GM12878 (cell line): ENCODE results near the gene SMPD3. TPM values are rescaled to one million over a fixed set of nuclear protein-coding genes. Genes with fewer than 3 reads are reported as not detected.

Experiments used
- ATAC-seq: fragments of 200-7000 bp; cut with Tn5 transposase; 3 replicates; pipeline ENCODE4 v1.9.1; 2020; ENCODE audit warnings: mild to moderate bottlenecking, moderate library complexity
- BruUV-seq: library from RNA; stranded (reverse); fragments of 400-500 nt; replicated peaks from 2 replicates; lab custom pipeline; 2021; lab: Mats Ljungman, UMichigan
- CTCF ChIA-PET: fragments of 300-600 bp; sonication (Branson Sonifier 250); formaldehyde crosslinking; extraction: SDS; loops from one replicate; lab custom pipeline; 2021; ENCODE audit warnings: inconsistent platforms; lab: Yijun Ruan, JAX
- POLR2A ChIA-PET: fragments of 350-600 bp; formaldehyde crosslinking; extraction: SDS; loops from one replicate; lab custom pipeline; 2021; ENCODE audit warnings: inconsistent platforms; lab: Charles Lee
- RAD21 ChIA-PET: fragments of 300-600 bp; sonication (Branson Sonifier 250); formaldehyde crosslinking; loops from one replicate; lab custom pipeline; 2023; ENCODE audit warnings: antibody characterized with exemption; ENCODE audit not compliant: unreplicated experiment; lab: Charles Lee
- SMC1A ChIA-PET: fragments of 300-600 bp; sonication (Branson Sonifier 250); formaldehyde crosslinking; loops from one replicate; lab custom pipeline; 2023; ENCODE audit not compliant: unreplicated experiment, uncharacterized antibody; lab: Charles Lee
- DNase-seq: peaks from one replicate; pipeline ENCODE4 v3.0.0-alpha.2; 2011; ENCODE audit warnings: low read depth, low spot score
- FAIRE-seq: peaks from 3 replicates; lab custom pipeline; 2011; peaks lifted over from hg19 to GRCh38; lab: Jason Lieb, UNC
- H2AFZ ChIP-seq: 2 replicates; pipeline ENCODE4 v1.6.0; 2011; ENCODE audit warnings: low read depth, low read length, control low read depth; ENCODE audit not compliant: control insufficient read depth
- H3K27ac ChIP-seq: 2 replicates; pipeline ENCODE4 v1.5.1; 2011; ENCODE audit warnings: control low read depth; ENCODE audit not compliant: control insufficient read depth, insufficient read depth
- H3K27me3 ChIP-seq, 2 experiments: replicated peaks in 1 of 2; 2 replicates each; pipeline versions ENCODE4 v1.6.0 to v1.6.1; 2011; ENCODE audit warnings: low read length in 1 of 2; ENCODE audit not compliant: control insufficient read depth in 2 of 2, insufficient read depth in 2 of 2
- H3K36me3 ChIP-seq, 2 experiments: 2 replicates each; pipeline ENCODE4 v1.5.1; 2011; ENCODE audit warnings: low read length in 1 of 2; ENCODE audit not compliant: control insufficient read depth in 2 of 2, insufficient read depth in 2 of 2
- H3K4me1 ChIP-seq: 2 replicates; pipeline ENCODE4 v1.6.1; 2011; ENCODE audit warnings: mild to moderate bottlenecking, low read length, moderate library complexity, mixed read lengths; ENCODE audit not compliant: control insufficient read depth, insufficient read depth
- H3K4me2 ChIP-seq: 2 replicates; pipeline ENCODE4 v1.6.0; 2011; ENCODE audit warnings: control low read depth; ENCODE audit not compliant: control insufficient read depth, insufficient read depth
- H3K4me3 ChIP-seq: fragments of 200-600 bp; sonication (generic); 2 replicates; pipeline ENCODE4 v1.5.1; 2016
- H3K79me2 ChIP-seq: 2 replicates; pipeline ENCODE4 v1.6.0; 2011; ENCODE audit warnings: low read length; ENCODE audit not compliant: control insufficient read depth, insufficient read depth
- H3K9ac ChIP-seq: 2 replicates; pipeline ENCODE4 v1.8.0; 2011; ENCODE audit warnings: low read length, control low read depth, mixed read lengths; ENCODE audit not compliant: control insufficient read depth, insufficient read depth
- H3K9me3 ChIP-seq: replicated peaks from 3 replicates; pipeline ENCODE4 v1.5.1; 2011; ENCODE audit warnings: mild to moderate bottlenecking, low read length; ENCODE audit not compliant: control insufficient read depth, insufficient read depth
- H4K20me1 ChIP-seq: 2 replicates; pipeline ENCODE4 v1.6.0; 2011; ENCODE audit not compliant: control insufficient read depth, insufficient read depth
- DPF2 ChIP-seq: fragments of 450-650 bp; IDR thresholded peaks from 2 replicates; pipeline ENCODE4 v1.6.1; 2017; ENCODE audit warnings: mild to moderate bottlenecking
- HDAC6 ChIP-seq: fragments of 200-600 bp; sonication (generic); IDR thresholded peaks from one replicate; pipeline ENCODE4 v1.8.0; 2017; ENCODE audit warnings: antibody characterized with exemption; ENCODE audit not compliant: unreplicated experiment
- HDGF ChIP-seq: fragments of 450-650 bp; IDR thresholded peaks from 2 replicates; pipeline ENCODE4 v1.6.1; 2016; ENCODE audit warnings: antibody characterized with exemption
- NR2F1 ChIP-seq: fragments of 450-650 bp; conservative IDR thresholded peaks from 2 replicates; pipeline ENCODE4 v1.6.1; 2017; ENCODE audit warnings: mild to moderate bottlenecking
- PAX8 ChIP-seq: fragments of 450-650 bp; IDR thresholded peaks from 2 replicates; pipeline ENCODE4 v1.6.1; 2017; ENCODE audit warnings: mild to moderate bottlenecking, moderate library complexity
- TARDBP ChIP-seq: IDR thresholded peaks from 2 replicates; pipeline ENCODE4 v1.6.1; 2016; ENCODE audit warnings: borderline replicate concordance
- TBL1XR1 ChIP-seq: IDR thresholded peaks from 2 replicates; pipeline ENCODE4 v1.6.1; 2012; ENCODE audit warnings: low read depth, low read length, improper control_type of control experiment
- TCF3 ChIP-seq: IDR thresholded peaks from 2 replicates; pipeline ENCODE4 v1.6.1; 2012; ENCODE audit warnings: low read depth, mild to moderate bottlenecking, low read length, borderline replicate concordance; ENCODE audit not compliant: insufficient read depth
- ZNF217 ChIP-seq: fragments of 450-650 bp; IDR thresholded peaks from 2 replicates; pipeline ENCODE4 v1.6.1; 2017; ENCODE audit warnings: antibody characterized with exemption, mild to moderate bottlenecking
- WGBS: methylation state at CpG from one replicate; pipeline ENCODE4 v1.1.6; 2016; ENCODE audit warnings: low lambda C conversion rate; ENCODE audit not compliant: insufficient replicate concordance, insufficient coverage; ENCODE audit errors: missing lambda C conversion rate; 5-methylcytosine and 5-hydroxymethylcytosine counted together
- in situ Hi-C: fragments of 300-500 bp; cut with MboI; formaldehyde crosslinking; loops from 9 replicates; pipeline ENCODE4 v1.14.3; 2018; ENCODE audit warnings: mixed read lengths
- intact Hi-C: fragments of 100-400 bp; cut with micrococcal nuclease; formaldehyde crosslinking; loops from one replicate; pipeline ENCODE4 v1.14.2; 2022; ENCODE audit not compliant: unreplicated experiment
- polyA plus RNA-seq, 11 experiments: library from polyadenylated mRNA; depleted of rRNA in 4 of 11; unstranded in 6 of 11; stranded (reverse) in 5 of 11; fragments of >200 nt; fragmentation: Nextera tagmentation in 4 of 11; fragmentation: Illumina TruSeq in 1 of 11; extraction: Ambion mirVana in 4 of 11; extraction: Trizol in 1 of 11; gene quantifications; 1 replicate in 1 of 11; 2 replicates in 10 of 11; pipeline versions ENCODE4 v1.2.1 to v1.2.3, GENCODE V29; 2011 to 2016; ENCODE audit warnings: inconsistent platforms in 2 of 11, missing spikeins in 2 of 11, low read depth in 1 of 11
- total RNA-seq, 4 experiments: library from RNA; depleted of rRNA in 3 of 4; stranded (reverse); fragments of >200 nt in 3 of 4; fragmentation: Illumina TruSeq in 1 of 4; extraction: Trizol in 1 of 4; gene quantifications; 2 replicates each; pipeline versions ENCODE4 v1.2.1 to v1.2.3, GENCODE V29; 2013 to 2021
- TF ChIP-seq, protein P1 (sequence below): IDR thresholded peaks from 2 replicates; pipeline ENCODE4 v1.6.1; 2011; ENCODE audit warnings: borderline replicate concordance, low read depth, mild to moderate bottlenecking, moderate library complexity, mixed read lengths, low read length; ENCODE audit not compliant: insufficient read depth; ENCODE audit errors: extremely low read length
- TF ChIP-seq, protein P2 (sequence below): fragments of 450-650 bp; formaldehyde crosslinking; IDR thresholded peaks from 2 replicates; pipeline ENCODE4 v1.4.0; 2022; ENCODE audit warnings: mild to moderate bottlenecking, moderate library complexity

SMPD3 gene
- total and polyA plus RNA-seq, 10 of the 15 experiments (the other 5 are each of a cell fraction or from before 2014, with no cell fraction given): 0.04 to 2.0 (median 1.2) TPM

DNA sequence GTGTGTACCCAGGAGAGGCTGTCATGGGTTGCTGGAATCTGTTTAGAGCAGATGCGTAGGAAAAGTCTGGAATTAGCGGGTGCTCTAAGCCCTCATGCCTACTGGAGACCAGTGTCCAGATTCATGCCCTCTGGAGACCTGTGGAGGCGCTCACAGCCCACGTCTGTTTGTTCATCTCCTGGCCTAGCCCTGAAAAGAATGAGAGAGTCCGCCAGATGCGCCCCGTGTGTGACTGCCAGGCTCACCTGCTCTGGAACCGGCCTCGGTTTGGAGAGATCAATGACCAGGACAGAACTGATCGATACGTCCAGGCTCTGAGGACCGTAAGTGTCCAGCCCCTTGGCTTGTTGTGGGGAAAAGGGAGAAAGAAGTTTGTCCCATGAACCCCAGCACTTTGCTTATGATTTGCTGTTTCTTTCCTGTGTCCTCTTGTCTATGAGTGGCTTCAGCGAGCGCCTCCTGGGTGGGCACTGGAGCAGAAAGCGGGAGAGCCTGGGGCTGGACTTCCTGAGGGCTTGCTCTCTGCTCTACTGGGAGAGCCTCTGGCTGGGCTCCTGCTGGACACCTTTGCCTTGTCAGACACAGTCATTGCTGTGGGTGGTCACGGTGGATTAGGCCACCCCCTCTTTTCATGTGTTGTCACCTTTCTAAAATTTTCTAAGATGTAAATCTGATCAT lies 102.2 kb downstream of the SMPD3 start:
- Histone ChIP-seq H3K79me2 (no peaks in the 10 kb centered on the region), H2AFZ (no peak overlapping the region), H3K27ac (no peak overlapping the region), H3K27me3 (no peaks in the 10 kb centered on the region), H3K4me2 (no peak overlapping the region), H3K9ac (no peak overlapping the region), H4K20me1 (no peaks in the 10 kb centered on the region; the same call in 1 of the 2 replicates), H3K36me3 (peaks cover 21 to 29% of the 10 kb centered on the region in 2 experiments), H3K4me1 (no peaks in the 10 kb centered on the region), H3K4me3 (no peak overlapping the region), H3K9me3 (no peaks in the 10 kb centered on the region)
- RAD21 ChIA-PET: no interaction called here
- in situ Hi-C loops (no loop called here), intact Hi-C loops (no loop called here)
- 96% methylated on average over 16 of the region's 16 CpGs for WGBS
- FAIRE-seq: no peak
- DNase-seq: no peak
- BruUV-seq: no TSS peak
- CTCF ChIA-PET: no interaction called here
- ATAC-seq: no peak
- TF ChIP-seq TARDBP: no peak
- no peak for TF ChIP-seq DPF2
- TF ChIP-seq ZNF217: no peak
- no peak for TF ChIP-seq NR2F1
- TF ChIP-seq, protein P1, sequence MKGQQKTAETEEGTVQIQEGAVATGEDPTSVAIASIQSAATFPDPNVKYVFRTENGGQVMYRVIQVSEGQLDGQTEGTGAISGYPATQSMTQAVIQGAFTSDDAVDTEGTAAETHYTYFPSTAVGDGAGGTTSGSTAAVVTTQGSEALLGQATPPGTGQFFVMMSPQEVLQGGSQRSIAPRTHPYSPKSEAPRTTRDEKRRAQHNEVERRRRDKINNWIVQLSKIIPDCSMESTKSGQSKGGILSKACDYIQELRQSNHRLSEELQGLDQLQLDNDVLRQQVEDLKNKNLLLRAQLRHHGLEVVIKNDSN: no peak
- no peak for TF ChIP-seq PAX8
- no peak for TF ChIP-seq HDGF
- TF ChIP-seq TCF3: no peak
- TF ChIP-seq, protein P2, sequence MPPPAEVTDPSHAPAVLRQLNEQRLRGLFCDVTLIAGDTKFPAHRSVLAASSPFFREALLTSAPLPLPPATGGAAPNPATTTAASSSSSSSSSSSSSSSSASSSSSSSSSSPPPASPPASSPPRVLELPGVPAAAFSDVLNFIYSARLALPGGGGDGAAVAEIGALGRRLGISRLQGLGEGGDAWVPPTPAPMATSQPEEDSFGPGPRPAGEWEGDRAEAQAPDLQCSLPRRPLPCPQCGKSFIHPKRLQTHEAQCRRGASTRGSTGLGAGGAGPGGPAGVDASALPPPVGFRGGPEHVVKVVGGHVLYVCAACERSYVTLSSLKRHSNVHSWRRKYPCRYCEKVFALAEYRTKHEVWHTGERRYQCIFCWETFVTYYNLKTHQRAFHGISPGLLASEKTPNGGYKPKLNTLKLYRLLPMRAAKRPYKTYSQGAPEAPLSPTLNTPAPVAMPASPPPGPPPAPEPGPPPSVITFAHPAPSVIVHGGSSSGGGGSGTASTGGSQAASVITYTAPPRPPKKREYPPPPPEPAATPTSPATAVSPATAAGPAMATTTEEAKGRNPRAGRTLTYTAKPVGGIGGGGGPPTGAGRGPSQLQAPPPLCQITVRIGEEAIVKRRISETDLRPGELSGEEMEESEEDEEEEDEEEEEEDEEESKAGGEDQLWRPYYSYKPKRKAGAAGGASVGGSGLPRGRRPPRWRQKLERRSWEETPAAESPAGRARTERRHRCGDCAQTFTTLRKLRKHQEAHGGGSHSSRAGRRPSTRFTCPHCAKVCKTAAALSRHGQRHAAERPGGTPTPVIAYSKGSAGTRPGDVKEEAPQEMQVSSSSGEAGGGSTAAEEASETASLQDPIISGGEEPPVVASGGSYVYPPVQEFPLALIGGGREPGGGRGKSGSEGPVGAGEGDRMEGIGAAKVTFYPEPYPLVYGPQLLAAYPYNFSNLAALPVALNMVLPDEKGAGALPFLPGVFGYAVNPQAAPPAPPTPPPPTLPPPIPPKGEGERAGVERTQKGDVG: no peak
- TF ChIP-seq TBL1XR1: no peak
- no peak for TF ChIP-seq HDAC6
- SMC1A ChIA-PET: interaction anchor here (1.4 kb wide), 1 partner anchor 10 kb away, joined by 4 read pairs; no protein-coding TSS in a partner anchor
- POLR2A ChIA-PET: no interaction called here
